ENCODE data around the gene ABHD11.

DNA sequence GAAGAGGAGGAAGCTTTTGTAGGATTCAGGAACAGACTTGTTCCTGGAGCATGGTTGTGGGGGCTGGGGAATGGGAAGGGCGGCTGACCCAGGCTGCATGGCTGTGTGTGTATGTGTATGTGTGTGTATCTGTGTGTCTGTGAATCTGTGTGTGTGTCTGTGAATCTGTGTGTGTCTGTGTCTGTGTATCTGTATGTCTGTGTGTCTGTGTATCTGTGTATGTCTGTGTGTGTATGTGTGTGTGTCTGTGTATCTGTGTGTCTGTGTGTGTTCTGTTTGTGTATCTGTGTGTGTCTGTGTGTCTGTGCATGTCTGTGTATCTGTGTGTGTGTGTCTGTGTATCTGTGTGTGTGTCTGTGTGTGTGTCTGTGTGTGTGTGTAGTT is 12.5 kb downstream of the ABHD11 start:
- TF ChIP-seq CTCF (conservative IDR thresholded peaks at IDR 0.05) (no peak; the same call in 1 of the 2 replicates), EZH2 (IDR thresholded peaks at IDR 0.05; ENCODE audit: low read depth) (no peak)

Data from PC-9 (cell line).